H4 (cell line): ENCODE data around the gene ULK1. TPM values are rescaled to one million over a fixed set of nuclear protein-coding genes. Genes with fewer than 3 reads are reported as not detected.

Experiments
- DNase-seq: peaks from one replicate; pipeline ENCODE4 v3.0.0-alpha.2; 2015; ENCODE audit warnings: low spot score
- total RNA-seq: library from RNA; depleted of rRNA; stranded (reverse); fragments of >200 nt; shearing (Covaris generic); gene quantifications from 2 replicates; pipeline ENCODE4 v1.2.3, GENCODE V29; 2014; rRNA removed

The ULK1 gene
- total RNA-seq, 1 experiment from 2014 or later, result 1.9 TPM

GRCh38 chr12:131965073-131965472, 70.7 kb downstream of the ULK1 start:
- DNase-seq, result no peak

- DNase-seq, result no peak
These were observed 76.8 kb downstream of the ULK1 start for GRCh38 chr12:131971226-131971625.

Other genes starting within 250 kb of the ULK1 start
- 12.3 and 20.0 TPM in 2 replicates for gene SFSWAP, start 183.5 kb upstream of the ULK1 start, total RNA-seq
- 5.0 and 14.1 TPM in 2 replicates for gene MMP17, start 66.2 kb upstream of the ULK1 start, total RNA-seq
- 6.3 and 9.0 TPM in 2 replicates for gene PUS1, start 34.7 kb downstream of the ULK1 start, total RNA-seq
- 5.3 and 6.7 TPM in 2 replicates for gene EP400, start 55.3 kb downstream of the ULK1 start, total RNA-seq
- gene DDX51, start 249.7 kb downstream of the ULK1 start, total RNA-seq, result 3.9 and 4.2 TPM in 2 replicates
- 10.5 and 13.4 TPM in 2 replicates for gene NOC4L, start 249.8 kb downstream of the ULK1 start, total RNA-seq